ENCODE results near the gene PRKCZ.

PRKCZ gene

DNA sequence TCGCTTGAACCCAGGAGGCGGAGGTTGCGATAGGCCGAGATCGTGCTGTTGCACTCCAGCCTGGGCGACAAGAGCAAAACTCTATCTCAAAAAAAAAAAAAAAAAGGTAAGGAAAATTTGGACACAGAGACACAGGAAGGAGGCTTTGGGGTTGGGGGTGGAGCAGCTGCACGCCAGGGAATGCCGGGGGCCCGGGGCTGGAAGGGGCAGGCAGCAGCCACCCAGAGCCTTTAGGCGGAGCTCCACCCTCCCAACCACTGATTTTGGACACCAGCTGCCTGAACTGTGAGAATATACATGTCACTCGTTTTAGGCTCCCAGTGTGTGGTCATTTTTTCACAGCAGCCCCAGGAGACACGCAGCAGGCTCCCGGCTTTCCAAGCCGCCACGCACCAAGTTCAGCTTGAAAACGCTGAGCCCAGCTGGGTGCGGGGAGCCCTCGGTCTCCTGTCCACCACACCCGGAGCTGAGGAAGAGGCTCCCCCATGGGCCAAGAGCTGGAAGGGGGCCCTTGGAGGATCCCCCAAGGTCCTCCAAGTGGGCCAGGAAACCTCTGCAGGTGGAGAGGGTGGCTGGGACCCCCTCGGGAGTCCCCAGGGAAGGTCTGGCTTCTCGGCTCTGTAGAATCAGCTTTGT is 150.2 kb downstream of the PRKCZ start:
- no peak for DNase-seq (ENCODE audit: low read depth)
- TF ChIP-seq, protein P1, sequence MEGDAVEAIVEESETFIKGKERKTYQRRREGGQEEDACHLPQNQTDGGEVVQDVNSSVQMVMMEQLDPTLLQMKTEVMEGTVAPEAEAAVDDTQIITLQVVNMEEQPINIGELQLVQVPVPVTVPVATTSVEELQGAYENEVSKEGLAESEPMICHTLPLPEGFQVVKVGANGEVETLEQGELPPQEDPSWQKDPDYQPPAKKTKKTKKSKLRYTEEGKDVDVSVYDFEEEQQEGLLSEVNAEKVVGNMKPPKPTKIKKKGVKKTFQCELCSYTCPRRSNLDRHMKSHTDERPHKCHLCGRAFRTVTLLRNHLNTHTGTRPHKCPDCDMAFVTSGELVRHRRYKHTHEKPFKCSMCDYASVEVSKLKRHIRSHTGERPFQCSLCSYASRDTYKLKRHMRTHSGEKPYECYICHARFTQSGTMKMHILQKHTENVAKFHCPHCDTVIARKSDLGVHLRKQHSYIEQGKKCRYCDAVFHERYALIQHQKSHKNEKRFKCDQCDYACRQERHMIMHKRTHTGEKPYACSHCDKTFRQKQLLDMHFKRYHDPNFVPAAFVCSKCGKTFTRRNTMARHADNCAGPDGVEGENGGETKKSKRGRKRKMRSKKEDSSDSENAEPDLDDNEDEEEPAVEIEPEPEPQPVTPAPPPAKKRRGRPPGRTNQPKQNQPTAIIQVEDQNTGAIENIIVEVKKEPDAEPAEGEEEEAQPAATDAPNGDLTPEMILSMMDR (IDR thresholded peaks at IDR 0.05; ENCODE audit: insufficient read depth, low read depth, low read length, missing control alignments): no peak
- H3K4me3 ChIP-seq (ENCODE audit: low read depth, low read length): no peak overlapping the region

DNA sequence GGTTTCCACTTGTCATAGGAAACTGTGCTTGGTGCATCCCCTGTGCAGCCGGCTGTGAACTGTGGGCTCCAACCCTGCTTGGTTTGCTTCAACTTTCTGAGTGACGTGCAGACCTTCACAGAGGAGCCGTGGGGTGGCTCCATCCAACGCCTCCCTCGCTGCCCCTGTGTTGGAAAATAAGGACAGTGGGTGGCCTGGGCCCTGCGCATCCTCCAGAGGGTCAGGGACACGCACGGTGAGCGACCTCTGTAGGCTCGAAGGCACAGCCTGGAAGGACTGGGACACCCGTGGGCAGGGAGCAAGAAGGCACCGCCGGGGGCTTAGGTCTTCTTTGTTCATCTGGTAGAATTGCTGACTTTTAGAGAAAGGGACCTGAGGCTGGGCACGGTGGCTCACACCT is 150.9 kb downstream of the PRKCZ start:
- no peak overlapping the region for H3K4me3 ChIP-seq (ENCODE audit: low read depth, low read length)
- no peak for DNase-seq (ENCODE audit: low read depth)
- TF ChIP-seq, protein P1 (IDR thresholded peaks at IDR 0.05; ENCODE audit: insufficient read depth, low read depth, low read length, missing control alignments): no peak

DNA sequence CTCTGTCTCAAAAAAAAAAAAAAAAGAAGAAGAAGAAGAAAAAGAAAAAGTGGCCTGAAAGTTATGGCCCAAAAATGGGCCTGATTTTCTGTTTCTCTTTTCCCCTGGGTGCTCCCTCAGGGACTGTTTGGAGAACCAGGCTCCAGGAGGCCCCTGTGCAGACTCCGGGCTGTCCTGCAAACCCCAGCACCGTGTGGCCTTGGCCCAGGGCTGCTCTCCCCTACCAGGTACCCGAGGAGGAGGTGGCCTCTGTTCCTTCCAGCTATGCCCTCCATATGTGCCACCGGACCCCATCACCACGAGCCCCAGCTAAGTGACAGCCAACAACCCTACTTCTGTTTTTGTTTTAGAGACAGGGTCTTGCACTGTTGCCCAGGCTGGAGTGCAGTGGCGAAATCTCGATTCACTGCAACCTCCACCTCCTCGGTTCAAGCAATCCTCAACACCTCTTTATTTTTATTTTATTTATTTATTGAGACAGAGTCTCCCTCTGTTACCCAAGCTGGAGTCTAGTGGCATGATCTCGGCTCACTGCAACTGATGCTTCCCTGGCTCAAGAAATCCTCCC is 151.9 kb downstream of the PRKCZ start:
- TF ChIP-seq, protein P1 (IDR thresholded peaks at IDR 0.05; ENCODE audit: insufficient read depth, low read depth, low read length, missing control alignments): no peak
- no peak overlapping the region for H3K4me3 ChIP-seq (ENCODE audit: low read depth, low read length)
- DNase-seq (ENCODE audit: low read depth): no peak

DNA sequence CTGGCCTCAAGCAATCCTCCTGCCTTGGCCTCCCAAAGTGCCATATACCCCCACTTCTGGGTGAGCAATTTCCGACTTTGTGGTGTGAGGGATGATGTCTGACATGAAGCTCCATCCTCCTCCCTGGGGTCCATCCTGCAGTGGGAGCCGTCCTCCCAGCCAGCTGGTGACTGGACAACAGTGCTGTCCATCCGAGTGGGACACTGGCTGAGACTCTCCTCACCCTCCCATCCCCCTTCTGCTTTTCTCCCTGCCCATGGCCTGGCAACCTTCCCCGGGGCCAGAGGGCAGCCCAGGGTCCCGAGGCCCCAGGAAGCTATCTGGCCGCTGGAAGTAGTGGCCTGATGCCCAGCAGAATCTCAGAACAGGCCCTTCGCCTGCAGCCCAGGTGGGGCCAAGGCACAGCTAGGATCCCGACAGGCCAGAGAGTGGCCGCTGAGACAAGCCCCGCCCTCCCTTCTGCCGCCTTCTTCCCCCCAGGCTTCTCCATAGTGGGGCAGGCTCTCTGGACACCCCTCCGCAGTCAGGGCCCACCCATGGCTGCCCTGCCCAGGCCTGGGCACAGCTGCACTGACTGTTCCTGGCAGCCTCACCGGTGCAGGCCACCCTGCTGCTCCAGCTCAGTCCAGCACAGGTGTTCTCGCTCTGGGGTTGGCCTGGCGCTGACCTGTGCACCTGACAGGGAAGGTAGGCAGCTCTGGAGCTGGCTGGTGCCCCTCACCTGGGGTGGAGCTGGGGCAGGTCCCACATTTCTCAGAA is 152.8 kb downstream of the PRKCZ start:
- TF ChIP-seq, protein P1 (IDR thresholded peaks at IDR 0.05; ENCODE audit: insufficient read depth, low read depth, low read length, missing control alignments): no peak
- no peak for DNase-seq (ENCODE audit: low read depth)
- H3K4me3 ChIP-seq (ENCODE audit: low read depth, low read length): no peak overlapping the region

DNA sequence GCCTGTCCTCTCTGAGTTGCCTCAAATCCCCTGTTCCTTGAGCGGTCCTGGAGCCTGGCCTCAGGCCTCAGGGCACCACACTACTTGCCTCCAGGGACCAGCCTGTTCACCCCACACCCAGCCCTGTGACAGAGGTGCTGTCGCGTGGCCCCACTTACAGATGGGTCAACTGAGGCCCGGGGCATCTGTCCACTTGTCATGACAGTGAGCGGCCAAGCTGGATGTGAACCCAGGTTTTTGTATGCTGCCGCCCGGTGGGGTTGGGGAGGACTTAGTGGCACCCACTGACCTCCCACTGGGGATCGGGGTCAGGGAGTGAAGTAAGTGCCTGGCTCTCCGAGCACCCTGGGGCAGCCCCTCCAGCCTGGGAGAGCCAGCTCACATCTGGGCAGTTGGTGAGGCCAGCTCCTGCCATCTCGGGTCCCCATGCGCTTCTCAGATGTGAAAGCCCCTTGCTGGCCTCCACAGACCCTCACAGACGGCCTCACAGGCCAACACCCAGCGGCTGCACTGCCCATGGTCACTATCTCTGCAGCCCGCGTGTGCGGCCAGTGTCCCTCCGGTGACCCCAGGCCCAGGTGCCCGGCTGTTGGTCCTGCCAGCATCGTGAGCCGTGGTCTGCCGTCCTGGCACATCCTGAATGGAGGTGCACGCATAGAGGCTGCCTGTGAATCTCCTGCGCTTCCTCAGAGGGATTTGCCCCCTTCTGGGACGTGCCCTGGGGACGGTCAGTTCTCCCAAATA is 153.6 kb downstream of the PRKCZ start:
- H3K4me3 ChIP-seq (ENCODE audit: low read depth, low read length): no peak overlapping the region
- TF ChIP-seq, protein P1 (IDR thresholded peaks at IDR 0.05; ENCODE audit: insufficient read depth, low read depth, low read length, missing control alignments): no peak
- no peak for DNase-seq (ENCODE audit: low read depth)

DNA sequence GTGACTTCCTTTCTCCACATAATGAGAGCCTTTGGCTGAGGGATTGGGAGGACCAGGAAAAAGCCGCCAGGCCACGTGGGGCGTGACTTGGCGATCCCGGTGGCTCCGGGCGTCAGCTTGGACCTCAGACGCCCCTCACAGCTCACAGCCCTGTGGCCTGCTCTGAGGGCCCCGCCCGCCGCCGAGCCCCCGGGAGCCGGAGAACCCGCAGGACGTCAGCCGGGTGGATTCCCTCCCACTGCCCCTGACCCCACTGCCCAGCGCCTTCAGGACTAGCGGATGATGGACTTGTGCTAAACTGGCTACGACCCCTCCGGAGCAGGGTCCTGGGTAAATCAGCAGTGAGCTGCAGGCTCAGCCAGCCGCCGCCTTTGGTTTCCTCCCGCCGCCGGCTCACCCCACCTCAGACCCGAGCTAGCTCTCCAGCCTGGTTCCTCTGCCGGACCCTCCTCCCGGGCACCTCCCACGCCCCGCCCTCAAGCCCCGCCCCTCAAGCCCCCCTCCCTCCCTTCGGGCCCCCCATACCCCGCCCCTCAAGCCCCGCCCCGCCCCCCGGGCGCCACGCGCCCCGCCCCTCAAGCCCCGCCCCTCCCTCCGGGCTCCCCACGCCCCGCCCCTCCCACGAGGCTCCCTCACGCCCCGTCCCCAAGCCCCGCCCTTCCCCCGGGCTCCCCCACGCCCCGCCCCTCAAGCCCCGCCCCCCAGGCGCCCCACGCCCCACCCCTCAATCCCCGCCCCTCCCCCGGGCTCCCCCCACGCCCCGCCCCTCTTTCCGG is 154.4 kb downstream of the PRKCZ start:
- peak overlapping the region; percentile 4; the same call in 1 of the 2 replicates for H3K4me3 ChIP-seq (ENCODE audit: low read depth, low read length)
- TF ChIP-seq, protein P1 (IDR thresholded peaks at IDR 0.05; ENCODE audit: insufficient read depth, low read depth, low read length, missing control alignments): no peak
- DNase-seq (ENCODE audit: low read depth): no peak
